H7 (cell line): ENCODE results near the gene FRMD4B. TPM values are rescaled to one million over a fixed set of nuclear protein-coding genes. Genes with fewer than 3 reads are reported as not detected.

ENCODE experiments used
- DNase-seq: peaks from one replicate; pipeline ENCODE4 v3.0.0; 2012
- H3K27me3 ChIP-seq: 2 replicates; pipeline ENCODE4 v1.6.0; 2011; ENCODE audit warnings: mild to moderate bottlenecking, low read length; ENCODE audit not compliant: control insufficient read depth, insufficient read depth
- H3K36me3 ChIP-seq: replicated peaks from 2 replicates; pipeline ENCODE4 v1.5.1; 2011; ENCODE audit warnings: low read length; ENCODE audit not compliant: control insufficient read depth, insufficient read depth
- H3K4me3 ChIP-seq: 2 replicates; pipeline ENCODE4 v1.5.1; 2011; ENCODE audit warnings: low read depth, mild to moderate bottlenecking, control low read depth, low read length, moderate library complexity; ENCODE audit not compliant: insufficient read depth
- total RNA-seq: library from RNA; depleted of rRNA; stranded (reverse); fragments of >200 nt; shearing (Covaris generic); gene quantifications from 2 replicates; pipeline ENCODE4 v1.2.3, GENCODE V29; 2014

Gene FRMD4B
- total RNA-seq, 1 experiment from 2014 or later: 1.0 TPM

DNA sequence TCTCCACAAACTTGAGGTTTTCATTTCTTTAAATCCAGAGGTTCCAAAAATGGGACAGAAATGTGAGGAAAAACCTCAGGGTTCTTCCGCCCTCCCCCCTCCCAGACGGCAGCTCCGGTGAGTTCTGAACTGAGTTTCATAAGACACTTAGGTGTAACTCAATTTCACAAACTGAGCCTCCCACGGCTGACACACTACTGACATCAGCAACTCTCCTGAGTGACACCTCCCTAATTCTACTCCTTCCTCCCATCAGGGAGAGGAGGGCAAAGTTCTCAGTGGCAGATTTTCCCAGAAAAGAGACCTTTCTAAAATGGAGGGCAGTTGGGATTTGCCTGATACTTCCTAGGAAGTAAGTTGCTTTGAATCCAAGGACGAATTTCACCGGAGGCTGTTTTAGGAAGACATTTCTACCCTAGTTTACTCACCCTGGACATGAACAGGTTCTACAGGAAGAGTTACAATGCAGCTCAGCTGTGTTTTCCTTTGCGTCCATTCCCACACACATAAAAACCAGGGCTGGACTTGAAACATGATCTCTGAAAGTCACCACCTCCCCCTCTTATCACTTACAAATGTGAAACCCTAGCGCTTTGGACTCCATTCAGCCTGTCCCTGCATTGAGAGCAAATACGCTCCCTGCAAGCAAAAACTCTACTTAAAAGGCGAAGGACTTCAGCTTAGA lies 185.4 kb downstream of the FRMD4B start:
- Histone ChIP-seq H3K36me3 (no peaks in the 10 kb centered on the region), H3K27me3 (no peaks in the 10 kb centered on the region), H3K4me3 (no peak overlapping the region)
- peak; percentile 57 for DNase-seq

DNA sequence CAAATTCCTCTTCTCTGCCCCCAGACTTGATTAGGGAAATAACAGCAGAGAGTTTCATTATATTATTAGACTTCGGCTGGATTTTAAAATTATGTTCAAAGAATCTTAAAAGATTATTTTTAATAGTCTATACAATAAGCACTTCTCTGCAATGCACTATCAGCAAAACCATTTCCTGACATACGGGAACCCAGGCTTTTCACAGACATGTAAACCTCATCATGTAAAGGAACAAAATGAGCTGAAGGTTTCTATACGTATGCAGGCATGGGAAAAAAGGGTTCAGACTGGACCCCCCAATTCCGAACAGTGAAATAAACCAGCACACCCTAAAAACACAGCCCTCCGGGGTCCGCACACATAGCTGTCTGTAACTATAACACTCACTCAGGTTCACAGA lies 185.9 kb downstream of the FRMD4B start:
- no peak overlapping the region for H3K4me3 ChIP-seq
- no peaks in the 10 kb centered on the region for H3K27me3 ChIP-seq
- no peak for DNase-seq
- no peaks in the 10 kb centered on the region for H3K36me3 ChIP-seq

- Histone ChIP-seq H3K27me3 (no peaks in the 10 kb centered on the region), H3K4me3 (no peak overlapping the region)
These were observed 187.9 kb downstream of the FRMD4B start for GRCh38 chr3:69197922-69198530.

GRCh38 chr3:69197455-69197854 lies 188.4 kb downstream of the FRMD4B start:
- Histone ChIP-seq H3K27me3 (no peaks in the 10 kb centered on the region), H3K36me3 (no peaks in the 10 kb centered on the region), H3K4me3 (no peak overlapping the region)
- no peak for DNase-seq

More at GRCh38 chr3:69197922-69198530, 187.9 kb downstream of the FRMD4B start:
- no peaks in the 10 kb centered on the region for H3K36me3 ChIP-seq
- no peak for DNase-seq

DNA sequence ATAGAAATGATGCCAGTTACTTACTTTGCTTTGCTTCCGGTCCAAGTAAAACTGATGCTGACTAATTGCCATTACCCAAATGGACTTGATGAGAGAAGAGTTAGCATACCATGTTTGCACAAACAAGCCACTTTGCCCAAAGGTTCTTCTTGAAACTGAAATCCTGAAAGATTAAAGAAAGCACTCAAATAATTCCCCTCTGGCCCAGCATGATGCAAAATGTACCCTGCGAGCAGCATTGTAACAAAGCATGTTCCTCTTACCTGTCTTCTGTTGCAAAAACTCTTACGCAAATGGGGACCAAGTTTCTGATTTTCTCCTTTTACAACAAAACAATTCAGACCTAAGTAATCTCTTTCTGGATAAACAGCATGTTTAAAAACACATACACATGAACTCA lies 189.0 kb downstream of the FRMD4B start:
- H3K36me3 ChIP-seq: no peaks in the 10 kb centered on the region
- no peak for DNase-seq
- H3K4me3 ChIP-seq: no peak overlapping the region
- H3K27me3 ChIP-seq: no peaks in the 10 kb centered on the region

GRCh38 chr3:69194431-69195165 lies 191.3 kb downstream of the FRMD4B start:
- no peaks in the 10 kb centered on the region for H3K36me3 ChIP-seq
- no peak overlapping the region for H3K4me3 ChIP-seq
- no peaks in the 10 kb centered on the region for H3K27me3 ChIP-seq
- no peak for DNase-seq

DNA sequence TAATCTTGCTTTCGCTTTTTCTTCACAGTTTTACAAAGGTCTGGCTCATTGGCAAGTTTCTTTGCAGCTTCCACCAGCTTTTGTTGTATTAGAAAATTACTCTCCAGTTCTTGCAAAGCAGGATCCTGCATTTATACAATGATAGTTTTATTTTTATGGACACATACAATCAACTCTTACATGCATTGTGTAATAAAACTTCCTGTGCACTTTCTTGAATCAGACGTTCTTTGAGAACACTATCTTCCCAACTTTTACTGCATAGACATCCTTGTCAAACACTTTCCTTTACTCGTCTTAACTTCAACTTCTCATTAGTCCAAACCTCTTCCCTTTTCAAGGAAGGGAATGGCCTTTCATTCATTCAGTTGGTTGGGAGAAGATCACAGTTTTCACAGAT lies 192.1 kb downstream of the FRMD4B start:
- no peak overlapping the region for H3K4me3 ChIP-seq
- DNase-seq: no peak
- H3K36me3 ChIP-seq: no peaks in the 10 kb centered on the region

DNA sequence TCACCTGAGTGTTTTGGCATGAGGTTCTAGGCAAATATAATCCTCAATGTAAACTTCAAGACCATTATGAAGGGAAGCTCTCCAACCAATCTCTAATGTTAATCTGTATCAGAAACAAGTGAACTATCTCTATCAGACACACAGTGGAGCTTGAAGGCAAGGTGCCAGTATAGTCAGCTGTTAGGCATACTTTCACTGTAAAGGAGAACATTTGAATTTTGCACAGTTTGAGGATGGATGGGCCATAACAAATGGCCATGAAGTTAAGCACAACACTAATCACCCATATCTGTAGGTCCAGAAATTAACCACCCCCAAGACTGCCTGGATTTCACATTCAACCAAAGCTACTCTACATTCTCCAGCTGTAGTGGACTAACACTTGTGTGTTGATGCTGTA lies 194.4 kb downstream of the FRMD4B start:
- Histone ChIP-seq H3K36me3 (no peaks in the 10 kb centered on the region), H3K4me3 (no peak overlapping the region), H3K27me3 (no peaks in the 10 kb centered on the region)
- DNase-seq: no peak

More for the DNA sequence above, 192.1 kb downstream of the FRMD4B start:
- H3K27me3 ChIP-seq: no peaks in the 10 kb centered on the region

DNA sequence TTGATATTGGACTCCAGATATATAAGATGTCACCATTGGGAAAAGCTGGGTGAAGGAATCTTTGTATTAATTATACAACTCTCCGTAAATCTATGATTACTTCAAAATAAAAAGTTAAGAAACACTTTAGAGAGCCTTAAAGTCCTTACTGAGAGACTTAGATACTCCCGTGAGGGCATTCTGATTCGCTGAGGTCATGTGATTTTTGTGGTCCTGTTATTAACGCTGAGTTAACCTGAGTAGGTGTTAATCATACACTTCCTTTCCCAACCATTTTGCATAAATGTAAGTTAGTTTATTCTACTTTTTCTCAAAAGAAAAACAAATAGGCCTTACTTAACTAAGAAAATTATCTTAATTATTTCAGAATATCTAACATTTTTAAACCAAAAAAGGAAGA lies 196.4 kb downstream of the FRMD4B start:
- no peak for DNase-seq
- Histone ChIP-seq H3K4me3 (no peak overlapping the region), H3K36me3 (no peaks in the 10 kb centered on the region), H3K27me3 (no peaks in the 10 kb centered on the region)

- no peak for DNase-seq
- H3K4me3 ChIP-seq: no peak overlapping the region
- H3K36me3 ChIP-seq: no peaks in the 10 kb centered on the region
- no peaks in the 10 kb centered on the region for H3K27me3 ChIP-seq
These were observed 199.3 kb downstream of the FRMD4B start for GRCh38 chr3:69186575-69187093.

- no peaks in the 10 kb centered on the region for H3K27me3 ChIP-seq
- no peak overlapping the region for H3K4me3 ChIP-seq
- H3K36me3 ChIP-seq: no peaks in the 10 kb centered on the region
- no peak for DNase-seq
These were observed 203.1 kb downstream of the FRMD4B start for GRCh38 chr3:69182588-69183316.

DNA sequence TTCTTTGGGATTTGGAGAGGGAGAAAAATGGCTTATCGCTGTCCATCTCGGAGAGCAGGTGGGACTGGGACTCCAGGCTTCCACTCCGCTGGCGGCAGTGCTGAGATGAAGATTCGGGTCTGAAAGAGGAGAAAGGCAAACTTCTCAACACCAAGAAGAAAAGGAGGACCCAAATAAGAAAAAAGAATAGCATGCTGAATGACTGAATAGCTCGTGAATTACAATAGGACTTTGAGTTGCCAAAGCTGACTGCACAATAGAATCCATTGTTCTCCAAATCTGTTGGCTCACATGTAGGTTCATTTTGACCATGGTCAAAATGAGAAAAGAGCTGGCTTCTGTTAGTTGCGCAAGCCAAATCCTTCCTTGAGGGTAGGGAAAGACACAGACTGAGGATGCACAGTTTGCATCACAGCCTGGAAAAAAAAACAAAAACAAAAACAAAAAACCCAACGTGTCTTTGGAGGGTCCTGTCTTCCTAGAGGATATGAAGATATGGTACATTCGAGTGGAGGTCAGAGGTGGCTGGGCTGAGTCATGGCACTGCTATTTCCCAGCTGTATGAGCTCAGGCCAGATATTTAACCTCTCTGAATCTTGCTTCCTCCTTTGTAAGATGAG lies 204.2 kb downstream of the FRMD4B start:
- no peaks in the 10 kb centered on the region for H3K36me3 ChIP-seq
- DNase-seq: no peak
- no peak overlapping the region for H3K4me3 ChIP-seq
- H3K27me3 ChIP-seq: no peaks in the 10 kb centered on the region

DNA sequence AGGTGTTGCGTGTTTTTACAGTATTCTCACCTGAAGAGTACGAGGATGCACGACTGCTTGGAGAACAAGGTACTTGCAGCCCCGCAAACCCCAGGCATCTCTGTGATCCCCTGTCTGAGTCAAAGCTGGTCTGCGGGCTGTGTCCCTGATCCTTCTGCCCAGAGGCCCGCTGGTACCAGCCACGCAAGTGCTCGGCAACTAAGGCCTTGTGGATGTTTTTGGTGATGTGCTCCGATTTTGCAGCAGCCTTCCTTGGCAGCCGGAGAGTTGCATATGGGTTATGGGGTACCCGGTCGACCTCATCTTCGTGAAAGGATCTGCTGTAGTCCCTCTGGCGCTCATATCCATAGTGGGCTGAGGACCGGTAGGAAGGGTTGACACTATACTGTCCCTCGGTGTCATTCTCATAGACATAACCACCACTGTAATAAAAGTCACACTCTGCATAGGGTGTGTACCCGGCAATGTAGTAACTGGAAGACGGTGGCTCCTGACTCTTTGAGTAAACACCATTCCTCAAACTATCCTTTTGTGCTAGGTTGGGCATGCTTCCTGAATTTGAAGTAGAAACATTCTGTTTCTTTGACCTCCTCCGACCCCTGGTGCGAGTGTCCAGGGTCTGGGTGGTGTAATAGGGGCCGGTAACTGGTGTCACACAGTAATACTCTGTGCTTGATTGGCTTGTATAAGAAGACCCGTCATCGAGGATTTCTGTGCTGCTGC lies 204.9 kb downstream of the FRMD4B start:
- no peak overlapping the region for H3K4me3 ChIP-seq
- H3K36me3 ChIP-seq: no peaks in the 10 kb centered on the region
- no peak for DNase-seq
- H3K27me3 ChIP-seq: no peaks in the 10 kb centered on the region
